ENCODE data around the gene ZDHHC16.

The ZDHHC16 gene

DNA sequence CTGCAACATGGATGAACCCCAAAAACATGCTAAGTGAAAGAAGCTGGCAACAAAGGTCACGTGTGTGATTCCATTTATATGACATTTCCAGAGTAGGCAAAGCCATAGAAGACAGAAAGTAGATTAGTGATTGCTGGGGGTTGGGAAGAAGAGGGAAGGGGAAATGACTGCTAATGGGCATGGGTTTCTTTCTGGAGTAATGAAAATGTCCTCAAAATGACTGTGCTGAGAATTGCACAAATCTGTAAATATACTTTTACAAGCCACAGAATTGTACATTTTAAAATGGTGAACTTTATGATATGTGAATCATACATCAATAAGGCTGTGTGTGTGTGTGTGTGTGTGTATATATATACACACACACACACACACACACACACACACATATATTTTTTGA, 36.4 kb downstream of the ZDHHC16 start:
- DNase-seq = no peak

DNA sequence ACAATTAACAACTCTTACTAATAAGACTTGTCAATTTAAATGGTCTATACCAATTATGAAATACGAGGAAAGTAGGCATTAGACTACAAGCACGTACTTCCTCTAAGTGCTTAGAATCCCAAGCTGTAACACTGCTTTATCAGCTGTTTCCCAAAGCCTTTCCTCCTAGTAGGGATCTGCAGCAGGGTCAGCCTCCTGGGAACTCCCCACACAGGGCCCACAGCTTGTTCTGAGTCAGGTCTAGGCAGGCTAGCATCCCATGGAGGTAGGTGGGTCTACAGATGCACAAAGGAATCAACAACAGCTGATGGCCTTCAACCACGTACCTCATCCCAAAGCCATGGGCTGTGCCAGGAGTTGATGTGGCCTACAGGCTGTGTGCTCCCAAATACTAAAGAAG, 37.5 kb downstream of the ZDHHC16 start:
- DNase-seq = no peak

DNA sequence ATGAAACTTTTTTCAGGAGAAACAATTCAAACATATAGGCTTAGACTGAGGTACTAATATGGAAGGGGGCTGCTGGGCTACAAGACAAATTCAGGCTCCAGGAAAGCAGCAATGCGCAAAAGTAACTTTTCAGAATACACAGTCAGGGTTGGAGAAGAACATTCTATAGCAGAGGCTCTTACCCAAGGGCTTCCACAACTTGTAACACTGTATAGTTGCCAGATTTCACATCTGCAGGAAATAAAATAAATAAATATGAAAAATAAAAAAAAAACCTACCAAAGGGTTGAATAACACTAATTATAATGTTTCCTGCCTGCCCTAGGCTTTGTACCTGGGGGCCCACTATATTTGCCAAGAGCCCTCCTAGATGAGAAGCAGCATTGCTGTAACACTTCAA, 37.9 kb downstream of the ZDHHC16 start:
- DNase-seq = no peak

DNA sequence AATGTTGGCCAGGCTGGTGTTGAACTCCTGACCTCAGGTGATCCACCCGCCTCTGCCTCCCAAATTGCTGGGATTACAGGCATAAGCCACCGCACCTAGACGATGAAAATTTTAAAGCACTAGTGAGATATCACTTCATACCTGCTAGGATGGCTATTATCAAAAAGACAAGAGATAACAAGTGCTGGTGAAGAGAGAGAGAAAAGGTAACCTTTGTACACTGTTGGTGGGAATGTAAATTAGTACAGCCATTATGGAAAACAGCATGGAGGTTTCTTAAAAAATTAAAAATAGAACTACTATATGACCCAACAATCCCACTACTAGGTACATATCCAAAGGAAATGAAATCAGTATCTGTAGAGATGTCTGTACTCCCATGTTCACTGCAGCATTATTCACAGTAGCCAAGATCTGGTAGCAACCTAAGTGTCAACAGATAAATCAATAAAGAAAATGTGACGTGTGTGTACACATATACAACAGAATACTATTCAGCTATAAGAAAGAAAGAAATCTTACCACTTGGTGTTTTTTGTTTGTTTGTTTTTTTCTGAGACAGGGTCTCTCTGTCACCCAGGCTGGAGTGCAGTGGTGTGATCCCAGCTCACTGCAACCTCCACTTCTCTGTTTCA, 39.8 kb downstream of the ZDHHC16 start:
- no peak for DNase-seq

DNA sequence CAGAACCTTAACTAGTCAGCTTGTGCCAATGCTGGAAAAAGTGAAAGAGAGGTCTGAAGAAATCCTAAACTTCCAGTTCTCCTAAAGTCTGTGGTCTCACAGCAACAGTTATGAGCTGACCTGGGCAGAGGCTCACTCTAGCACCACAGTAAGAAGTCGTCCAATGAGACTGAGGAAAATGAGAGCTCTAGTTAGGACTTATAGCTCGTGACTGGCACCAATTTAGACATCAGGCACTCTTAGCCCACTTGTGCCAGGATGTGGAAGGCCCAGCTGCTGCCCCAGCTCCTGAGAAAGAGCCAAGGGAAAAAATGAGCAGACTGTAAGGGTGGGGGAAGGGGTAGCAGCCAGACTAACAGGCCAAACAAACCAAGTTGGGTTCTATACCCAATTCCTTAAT, 44.6 kb downstream of the ZDHHC16 start:
- no peak for DNase-seq

DNA sequence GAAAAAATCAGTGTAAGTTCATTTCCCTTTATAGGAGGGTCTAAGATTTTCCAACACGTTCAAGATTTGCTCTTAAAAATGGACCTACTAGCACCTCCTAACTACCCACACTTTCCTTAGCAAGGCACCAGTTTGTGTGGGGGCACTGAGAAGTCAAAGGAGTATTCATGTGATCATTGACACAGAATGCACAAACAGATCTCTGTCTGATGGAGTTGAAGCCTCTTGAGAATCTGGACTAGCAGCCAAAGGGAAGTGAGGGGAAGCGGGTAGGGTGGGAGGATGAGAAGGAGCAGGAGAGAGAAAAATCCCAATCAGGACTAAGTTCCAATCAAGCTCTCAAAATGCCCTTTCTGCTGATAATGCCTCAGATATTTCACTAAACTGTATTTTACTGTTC, 48.2 kb downstream of the ZDHHC16 start:
- DNase-seq = no peak

DNA sequence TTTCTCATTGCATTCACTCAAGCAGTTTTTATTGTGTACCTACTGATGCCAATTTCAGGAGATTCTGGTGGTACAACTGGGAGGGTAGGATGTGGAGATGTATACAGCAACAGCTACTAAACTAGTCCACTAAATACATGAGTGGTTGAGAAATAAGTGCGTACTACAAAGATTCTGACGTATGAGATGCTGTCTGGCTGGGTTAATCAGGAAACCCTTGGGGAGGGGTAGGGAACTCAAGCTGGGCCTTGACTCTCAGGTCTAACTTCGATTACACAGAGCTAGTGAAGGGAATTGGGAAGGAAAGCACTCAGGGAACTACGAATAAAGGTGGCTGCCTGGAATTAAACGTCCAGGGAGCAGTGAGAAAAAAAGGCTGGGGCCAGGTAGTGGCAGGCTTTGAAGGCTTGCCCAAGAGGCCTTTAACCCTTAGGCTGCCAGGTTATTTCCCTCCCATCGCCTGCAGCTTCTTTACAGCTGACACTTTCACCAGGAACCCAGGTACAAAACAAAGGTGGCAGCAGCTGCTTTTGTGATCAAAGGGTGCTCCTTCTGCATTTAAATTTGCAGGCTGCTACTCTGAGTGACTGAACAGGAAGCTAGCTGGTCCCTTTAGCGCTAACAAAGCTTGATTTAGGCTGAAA, 49.0 kb downstream of the ZDHHC16 start:
- no peak for DNase-seq

DNA sequence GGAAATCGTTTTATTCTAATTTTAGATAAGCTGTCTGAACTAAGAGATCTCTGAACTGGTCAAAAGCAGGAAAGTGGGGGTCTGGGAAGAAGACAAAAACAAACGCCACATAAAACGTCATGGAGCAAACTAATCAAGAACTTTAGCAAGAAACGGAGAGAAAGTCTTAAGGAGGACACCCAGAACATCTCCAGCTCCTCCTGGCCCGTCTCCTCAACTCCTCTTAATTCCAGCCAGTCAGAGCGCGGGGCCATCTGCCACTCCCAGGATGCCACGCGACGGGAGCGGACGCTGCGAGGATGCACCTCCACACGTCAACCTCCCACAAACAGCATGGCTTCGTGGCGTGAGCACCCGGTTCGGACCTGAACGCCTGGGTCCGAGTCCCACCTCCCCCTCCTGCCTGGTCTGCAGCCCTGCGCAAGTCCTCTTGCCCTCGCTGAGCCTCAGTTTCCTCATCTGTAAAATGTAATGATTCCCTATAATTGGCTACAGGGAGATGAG, 51.6 kb downstream of the ZDHHC16 start:
- DNase-seq = peak; percentile 66

DNA sequence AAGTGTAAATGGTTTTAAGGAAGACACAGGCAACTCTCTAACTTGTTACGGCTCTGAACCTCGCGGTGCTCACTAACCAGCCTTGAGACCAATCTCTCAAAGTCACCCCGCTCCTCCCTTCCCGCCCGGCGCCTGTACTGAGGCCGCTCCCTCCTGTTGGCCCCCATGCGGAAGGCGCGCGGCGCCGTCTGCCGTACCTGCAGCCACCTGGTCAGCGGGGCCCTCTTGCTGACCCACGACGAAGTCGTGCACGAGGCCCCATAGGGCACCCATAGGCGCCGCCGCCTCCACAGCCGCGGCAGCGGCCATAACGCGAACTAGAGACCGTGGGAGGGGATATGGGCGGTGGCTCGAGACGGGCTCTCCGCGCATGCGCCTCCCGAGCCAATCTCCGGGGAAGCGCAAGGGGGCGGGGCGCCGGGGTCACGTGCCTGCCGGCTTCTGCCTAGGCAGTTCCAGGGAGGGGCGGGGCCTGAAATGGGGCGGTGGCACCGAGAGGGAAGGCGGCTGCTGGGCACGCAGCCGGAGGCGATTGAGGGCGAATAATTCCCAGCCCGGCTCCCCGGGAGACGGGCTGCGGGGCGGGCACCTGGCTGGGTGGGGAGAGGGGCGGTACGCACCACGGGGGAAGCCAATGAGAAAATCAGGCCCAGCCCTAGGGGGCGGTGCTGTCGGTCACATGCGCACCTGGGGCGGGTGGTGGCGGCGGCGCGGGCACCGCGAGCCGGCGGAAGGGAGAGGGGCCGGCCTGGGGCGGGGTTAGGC, 52.3 kb downstream of the ZDHHC16 start, which contains the start of gene MMS19:
TSS of gene MMS19 (minus strand) at position 347 of the 765 bp plus-strand sequence. CDS start at position 309, 38 bp downstream.
- DNase-seq = peak; percentile 97

DNA sequence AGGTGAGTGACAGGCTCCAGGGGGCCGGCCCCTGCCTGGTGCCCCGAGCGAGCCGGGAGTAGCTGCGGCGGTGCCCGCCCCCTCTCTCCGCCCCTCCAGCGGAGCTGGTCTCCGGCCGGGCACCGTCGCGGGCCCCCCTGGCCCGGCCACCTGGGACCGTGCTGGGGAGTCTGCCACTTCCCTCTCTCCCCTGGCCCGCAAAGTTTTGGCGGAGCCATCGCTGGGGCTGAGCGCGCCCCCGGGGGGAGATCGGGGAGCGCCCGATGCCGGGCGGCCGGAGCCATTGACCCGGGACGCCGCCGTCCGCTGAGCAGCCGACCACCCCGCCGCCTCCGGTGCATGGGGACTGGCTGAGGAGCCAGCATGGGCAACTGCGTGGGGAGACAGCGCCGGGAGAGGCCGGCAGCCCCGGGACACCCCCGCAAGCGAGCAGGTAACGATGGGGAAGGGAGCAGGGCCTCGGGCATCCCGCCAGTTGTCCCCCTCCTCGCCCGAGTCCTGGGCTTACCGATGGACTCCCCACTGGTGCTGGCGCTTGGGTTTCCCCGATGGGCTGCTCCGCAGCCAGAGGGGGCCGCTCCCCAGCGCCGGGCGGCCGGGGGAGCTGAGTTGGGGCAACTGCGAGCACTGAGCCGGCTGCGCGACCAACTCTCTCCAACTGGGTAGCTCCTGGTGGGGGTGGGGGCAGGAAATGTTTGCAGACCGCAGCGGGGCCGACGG, 53.0 kb downstream of the ZDHHC16 start, which contains the start of gene UBTD1:
TSS of gene UBTD1 (plus strand) at position 84 of the 720 bp plus-strand sequence. CDS start at position 364, 280 bp downstream.
- peak; percentile 9 for DNase-seq

DNA sequence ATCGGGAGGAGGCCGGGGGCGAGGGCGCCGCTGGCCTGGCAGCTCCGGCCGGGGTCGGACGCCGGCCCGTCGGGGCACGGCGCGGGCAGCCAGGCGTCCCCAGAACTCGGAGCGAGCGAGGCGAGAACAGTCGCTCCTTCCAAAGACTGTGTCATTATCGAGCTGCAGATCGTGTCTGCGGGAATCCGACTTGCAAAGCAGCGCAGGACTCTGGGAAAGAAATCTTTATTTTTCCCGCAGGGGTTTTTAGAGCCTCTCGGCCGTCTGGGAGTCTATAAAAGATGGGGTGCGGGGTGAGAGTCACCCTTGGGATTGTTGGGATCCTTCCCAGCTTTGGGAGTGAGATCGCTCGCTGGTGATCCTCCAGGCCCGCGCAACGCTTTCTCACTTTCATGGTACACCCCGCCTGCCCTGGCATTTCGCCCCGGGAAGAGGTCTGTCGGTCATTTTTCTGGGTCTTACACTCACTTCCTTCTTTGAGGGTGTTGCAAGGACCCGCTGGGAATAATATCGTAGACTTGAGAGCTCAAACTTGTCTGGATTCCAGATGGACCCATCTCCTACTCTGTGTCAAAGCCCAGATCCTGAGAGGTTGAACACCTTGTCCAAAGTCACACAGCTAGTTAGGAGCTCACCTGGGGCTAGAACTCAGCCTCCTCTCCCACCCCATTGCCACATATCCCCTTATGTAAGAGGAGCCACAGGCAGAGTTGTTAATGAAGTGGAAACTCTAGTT, 53.8 kb downstream of the ZDHHC16 start:
- DNase-seq = no peak

DNA sequence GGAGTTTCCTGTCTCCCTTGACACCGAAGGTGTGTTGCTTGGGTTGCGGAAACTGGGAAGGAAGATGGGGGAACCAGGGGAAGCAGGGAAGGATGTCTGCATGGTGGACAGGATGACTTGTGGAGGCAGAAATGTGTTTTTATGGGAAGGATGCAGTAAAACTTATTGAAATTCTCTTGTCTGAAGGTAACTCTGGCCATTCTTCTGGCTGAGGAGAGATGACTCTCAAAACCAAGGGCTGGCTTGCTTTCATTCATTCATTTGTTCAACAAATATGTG, 54.3 kb downstream of the ZDHHC16 start:
- no peak for DNase-seq

DNA sequence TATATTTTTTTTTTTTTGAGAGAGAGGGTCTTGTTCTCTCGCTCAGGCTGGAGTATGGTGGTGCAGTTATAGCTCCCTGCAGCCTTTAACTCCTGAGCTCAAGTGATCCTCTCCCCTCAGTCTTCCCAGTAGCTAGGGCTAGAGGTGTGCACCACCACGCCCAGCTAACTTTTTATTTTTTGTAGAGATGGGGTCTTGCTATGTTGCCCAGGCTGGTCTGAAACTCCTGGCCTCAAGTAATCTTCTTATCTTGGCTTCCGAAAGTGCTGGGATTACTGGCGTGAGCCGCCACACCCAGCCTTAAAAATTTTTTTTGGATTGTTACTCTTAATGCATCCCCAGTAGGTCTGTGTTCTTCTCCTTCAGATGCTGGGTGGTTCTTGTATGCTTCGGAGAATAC, 56.9 kb downstream of the ZDHHC16 start:
- DNase-seq = no peak

DNA sequence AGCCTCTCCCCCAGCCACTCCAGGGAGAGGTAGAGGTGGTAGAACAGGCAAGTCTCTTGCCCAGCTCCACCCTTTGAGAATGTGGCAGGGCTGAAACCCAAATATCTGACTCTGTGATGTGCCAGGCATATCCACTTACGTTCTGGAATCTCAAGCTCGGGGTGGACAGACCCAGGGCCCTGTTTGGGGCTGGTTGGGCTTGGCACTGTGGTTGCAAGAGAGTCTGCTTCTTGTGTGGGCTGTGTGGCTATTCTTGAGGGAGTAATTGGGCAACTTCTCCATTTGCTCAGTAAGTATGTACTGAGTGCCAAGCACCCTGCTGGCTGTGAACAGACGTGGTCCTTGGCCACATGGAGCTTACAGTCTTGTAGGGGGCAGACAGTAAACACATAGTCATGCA, 57.4 kb downstream of the ZDHHC16 start:
- no peak for DNase-seq

DNA sequence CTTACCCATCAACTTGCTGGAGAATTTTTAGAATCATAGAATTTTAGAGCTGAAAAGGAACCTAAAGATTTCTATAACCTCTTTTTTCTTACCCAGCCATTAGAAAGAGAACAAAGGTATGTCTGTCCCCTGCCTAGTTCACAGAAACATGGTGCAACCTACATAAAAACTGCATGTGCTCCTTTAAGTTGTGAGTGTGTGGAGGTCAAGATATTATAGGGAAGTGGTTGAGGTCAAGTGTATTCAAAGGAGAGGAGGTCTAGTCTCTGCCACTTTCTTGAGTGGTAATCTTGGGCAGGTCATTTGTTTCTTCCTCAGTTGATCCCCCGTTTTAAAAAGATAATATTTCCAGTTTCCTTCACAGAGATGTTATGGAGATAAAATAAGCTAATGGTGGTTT, 59.2 kb downstream of the ZDHHC16 start:
- DNase-seq = no peak

DNA sequence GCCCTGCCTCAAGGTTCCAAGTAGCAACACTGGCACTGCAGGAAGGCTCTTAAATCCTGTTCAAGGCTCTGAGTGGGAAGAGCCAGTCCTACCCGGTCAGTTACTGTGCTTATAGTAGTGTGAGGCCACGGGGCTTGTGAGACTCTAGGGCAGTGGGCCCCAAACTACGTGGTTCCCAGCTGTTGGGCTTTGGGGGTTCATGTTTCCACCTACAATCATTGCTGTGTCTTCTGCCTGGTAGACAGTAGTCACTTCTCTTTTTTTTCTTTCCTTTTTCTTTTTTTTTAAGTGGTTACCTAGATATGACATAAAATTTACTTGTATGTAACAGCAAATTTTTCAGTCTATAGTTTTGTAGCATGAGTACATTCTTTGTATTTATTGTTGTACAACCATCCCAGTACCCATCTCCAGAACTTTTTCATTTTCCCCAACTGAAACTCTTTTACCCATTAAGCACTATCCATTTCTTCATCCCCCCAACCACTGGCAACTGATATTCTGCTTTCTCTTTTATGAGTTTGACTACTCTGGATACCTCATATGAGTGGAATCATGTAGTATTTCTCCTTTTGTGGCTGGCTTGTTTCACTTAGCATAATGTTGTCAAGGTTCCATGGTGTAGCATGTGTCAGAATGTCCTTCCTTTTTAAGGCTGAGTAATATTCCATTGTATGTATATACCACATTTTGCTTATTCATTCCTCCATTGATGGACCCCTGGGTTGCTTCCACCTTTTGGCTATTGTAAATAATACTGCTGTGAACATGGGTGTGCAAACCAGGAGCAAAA, 60.4 kb downstream of the ZDHHC16 start:
- no peak for DNase-seq

Measured in NCI-H748 treated with DMSO at 0.1 percent for 48 hours (cell line).